H1 (cell line): Measurements from ENCODE around the gene CD1D.

Experiments used
- EZH2 ChIP-seq: fragments of 200-600 bp; sonication (generic); IDR thresholded peaks from 2 replicates; pipeline ENCODE4 v1.7.1; 2012; ENCODE audit warnings: low read depth, mild to moderate bottlenecking, moderate library complexity, low read length, inconsistent platforms; ENCODE audit not compliant: severe bottlenecking
- FOSL1 ChIP-seq: IDR thresholded peaks from 2 replicates; pipeline ENCODE4 v1.6.1; 2011; ENCODE audit warnings: mild to moderate bottlenecking, low read depth, low read length, moderate library complexity; ENCODE audit not compliant: insufficient read depth
- GABPA ChIP-seq: IDR thresholded peaks from 2 replicates; pipeline ENCODE4 v1.6.1; 2011; ENCODE audit warnings: mild to moderate bottlenecking, low read length, moderate library complexity, borderline replicate concordance; ENCODE audit not compliant: insufficient read depth
- KDM1A ChIP-seq: fragments of 200-600, 300-600 bp; sonication (generic); IDR thresholded peaks from 2 replicates; pipeline ENCODE4 v1.7.1; 2016; ENCODE audit warnings: mild to moderate bottlenecking, low read length, borderline replicate concordance
- KDM5A ChIP-seq: fragments of 200-600 bp; IDR thresholded peaks from 2 replicates; pipeline ENCODE4 v1.7.1; 2012; ENCODE audit warnings: mild to moderate bottlenecking, low read length, inconsistent platforms, mixed read lengths
- POLR2A ChIP-seq, 2 experiments: IDR thresholded peaks; 1 replicate in 1 of 2; 2 replicates in 1 of 2; pipeline ENCODE4 v1.6.1; 2011; ENCODE audit warnings: low read depth in 2 of 2, low read length in 2 of 2, mild to moderate bottlenecking in 2 of 2; ENCODE audit errors: control extremely low read depth in 1 of 2
- RAD21 ChIP-seq, 2 experiments: IDR thresholded peaks in 1 of 2; conservative IDR thresholded peaks in 1 of 2; 2 replicates each; pipeline ENCODE4 v1.6.1; 2011; ENCODE audit warnings: low read depth in 2 of 2, low read length in 2 of 2, improper control_type of control experiment in 1 of 2, inconsistent platforms in 1 of 2, mild to moderate bottlenecking in 1 of 2, moderate library complexity in 1 of 2
- SAP30 ChIP-seq: fragments of 300-600 bp; sonication (generic); IDR thresholded peaks from 2 replicates; pipeline ENCODE4 v1.7.1; 2012; ENCODE audit warnings: low read length, moderate library complexity, mild to moderate bottlenecking, inconsistent platforms; ENCODE audit not compliant: insufficient read depth, insufficient replicate concordance
- SP1 ChIP-seq: IDR thresholded peaks from 2 replicates; pipeline ENCODE4 v1.6.1; 2011; ENCODE audit warnings: low read depth, low read length
- SP4 ChIP-seq: IDR thresholded peaks from 2 replicates; pipeline ENCODE4 v1.6.1; 2012; ENCODE audit warnings: low read length, inconsistent platforms
- TEAD4 ChIP-seq: IDR thresholded peaks from 2 replicates; pipeline ENCODE4 v1.6.1; 2012; ENCODE audit warnings: low read depth, low read length, inconsistent platforms, mixed read lengths
- TF ChIP-seq, protein P1 (sequence below): IDR thresholded peaks from 2 replicates; pipeline ENCODE4 v1.6.1; 2011; ENCODE audit warnings: low read length, improper control_type of control experiment
- TF ChIP-seq, protein P2 (sequence below), 3 experiments: IDR thresholded peaks; 1 replicate in 2 of 3; 2 replicates in 1 of 3; pipeline versions ENCODE4 v1.5.1 to v1.6.1; 2011; ENCODE audit warnings: low read length in 3 of 3, mild to moderate bottlenecking in 3 of 3, inconsistent platforms in 2 of 3, low read depth in 1 of 3, moderate library complexity in 1 of 3; ENCODE audit not compliant: insufficient read depth in 1 of 3; ENCODE audit errors: control extremely low read depth in 1 of 3

DNA sequence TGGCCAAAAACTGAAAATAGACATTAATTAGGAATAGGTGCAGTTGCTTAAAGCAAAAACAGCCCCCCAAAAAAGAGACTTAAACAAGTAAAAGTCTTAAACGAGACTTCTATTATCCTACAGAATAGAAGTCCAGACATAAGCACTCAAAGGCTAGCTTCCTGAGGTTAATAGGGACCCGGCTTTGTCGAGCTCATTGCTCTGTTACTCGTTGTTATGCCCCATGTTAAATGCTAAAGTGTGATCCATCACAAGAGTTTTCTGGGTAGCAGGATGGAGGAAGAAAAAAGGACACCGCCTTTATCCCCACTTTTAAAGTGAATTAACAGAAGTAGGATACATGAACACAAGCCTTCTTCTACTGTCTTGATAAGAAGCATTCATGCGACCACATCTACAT lies 10.6 kb downstream of the CD1D start:
- TF ChIP-seq SP4 (no peak), EZH2 (no peak), KDM1A (no peak), GABPA (no peak), SP1 (no peak), FOSL1 (no peak), RAD21 (IDR thresholded peaks at IDR 0.05 in 1 of 2, conservative IDR thresholded peaks at IDR 0.05 in 1 of 2; ENCODE audit: low read depth in 2 of 2, low read length in 2 of 2) (no peak), SAP30 (no peak), TEAD4 (no peak), KDM5A (no peak), POLR2A (IDR thresholded peaks at IDR 0.05; ENCODE audit: control extremely low read depth in 1 of 2, low read depth in 2 of 2, low read length in 2 of 2) (no peak)
- TF ChIP-seq, protein P1, sequence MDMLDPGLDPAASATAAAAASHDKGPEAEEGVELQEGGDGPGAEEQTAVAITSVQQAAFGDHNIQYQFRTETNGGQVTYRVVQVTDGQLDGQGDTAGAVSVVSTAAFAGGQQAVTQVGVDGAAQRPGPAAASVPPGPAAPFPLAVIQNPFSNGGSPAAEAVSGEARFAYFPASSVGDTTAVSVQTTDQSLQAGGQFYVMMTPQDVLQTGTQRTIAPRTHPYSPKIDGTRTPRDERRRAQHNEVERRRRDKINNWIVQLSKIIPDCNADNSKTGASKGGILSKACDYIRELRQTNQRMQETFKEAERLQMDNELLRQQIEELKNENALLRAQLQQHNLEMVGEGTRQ: no peak
- TF ChIP-seq, protein P2, sequence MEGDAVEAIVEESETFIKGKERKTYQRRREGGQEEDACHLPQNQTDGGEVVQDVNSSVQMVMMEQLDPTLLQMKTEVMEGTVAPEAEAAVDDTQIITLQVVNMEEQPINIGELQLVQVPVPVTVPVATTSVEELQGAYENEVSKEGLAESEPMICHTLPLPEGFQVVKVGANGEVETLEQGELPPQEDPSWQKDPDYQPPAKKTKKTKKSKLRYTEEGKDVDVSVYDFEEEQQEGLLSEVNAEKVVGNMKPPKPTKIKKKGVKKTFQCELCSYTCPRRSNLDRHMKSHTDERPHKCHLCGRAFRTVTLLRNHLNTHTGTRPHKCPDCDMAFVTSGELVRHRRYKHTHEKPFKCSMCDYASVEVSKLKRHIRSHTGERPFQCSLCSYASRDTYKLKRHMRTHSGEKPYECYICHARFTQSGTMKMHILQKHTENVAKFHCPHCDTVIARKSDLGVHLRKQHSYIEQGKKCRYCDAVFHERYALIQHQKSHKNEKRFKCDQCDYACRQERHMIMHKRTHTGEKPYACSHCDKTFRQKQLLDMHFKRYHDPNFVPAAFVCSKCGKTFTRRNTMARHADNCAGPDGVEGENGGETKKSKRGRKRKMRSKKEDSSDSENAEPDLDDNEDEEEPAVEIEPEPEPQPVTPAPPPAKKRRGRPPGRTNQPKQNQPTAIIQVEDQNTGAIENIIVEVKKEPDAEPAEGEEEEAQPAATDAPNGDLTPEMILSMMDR (IDR thresholded peaks at IDR 0.05; ENCODE audit: control extremely low read depth in 1 of 3, insufficient read depth in 1 of 3, low read depth in 1 of 3, low read length in 3 of 3): no peak
